Smooth muscle cell (in vitro differentiated cells): ENCODE data around the gene CDC42SE1. TPM values are rescaled to one million over a fixed set of nuclear protein-coding genes. Genes with fewer than 3 reads are reported as not detected.

Experiments used
- DNase-seq: peaks from one replicate; lab custom pipeline; 2025; ENCODE audit not compliant: unreplicated experiment; lab: John Stamatoyannopoulos, UW
- H2AFZ ChIP-seq: fragments of 200-600 bp; sonication (generic); 2 replicates; pipeline ENCODE4 v1.6.0; 2016; ENCODE audit warnings: antibody characterized with exemption, low read depth, mild to moderate bottlenecking
- H3F3A ChIP-seq: fragments of 200-600 bp; sonication (generic); 2 replicates; pipeline ENCODE4 v1.6.0; 2017; ENCODE audit warnings: antibody characterized with exemption, low read depth
- H3K27ac ChIP-seq: fragments of 200-600 bp; sonication (generic); 2 replicates; pipeline ENCODE4 v1.5.1; 2016; ENCODE audit warnings: low read depth, mild to moderate bottlenecking
- H3K27me3 ChIP-seq: fragments of 200-600 bp; sonication (generic); 2 replicates; pipeline ENCODE4 v1.6.1; 2016; ENCODE audit warnings: low read depth, mild to moderate bottlenecking
- H3K36me3 ChIP-seq: fragments of 200-600 bp; sonication (generic); 2 replicates; pipeline ENCODE4 v1.5.1; 2016; ENCODE audit warnings: low read depth
- H3K4me1 ChIP-seq: fragments of 200-600 bp; sonication (generic); 2 replicates; pipeline ENCODE4 v1.5.1; 2016; ENCODE audit warnings: low read depth
- H3K4me2 ChIP-seq: fragments of 200-600 bp; sonication (generic); 2 replicates; pipeline ENCODE4 v1.6.0; 2016; ENCODE audit warnings: mild to moderate bottlenecking
- H3K4me3 ChIP-seq: fragments of 200-600 bp; sonication (generic); 2 replicates; pipeline ENCODE4 v1.5.1; 2016; ENCODE audit warnings: mild to moderate bottlenecking
- H3K79me2 ChIP-seq: fragments of 200-600 bp; sonication (generic); 2 replicates; pipeline ENCODE4 v1.6.0; 2016; ENCODE audit warnings: low read depth, mild to moderate bottlenecking
- H3K9ac ChIP-seq: fragments of 200-600 bp; sonication (generic); 2 replicates; pipeline ENCODE4 v1.6.0; 2016; ENCODE audit warnings: low read depth
- H3K9me3 ChIP-seq: fragments of 200-600 bp; sonication (generic); replicated peaks from 2 replicates; pipeline ENCODE4 v1.5.1; 2016; ENCODE audit warnings: low read depth
- H4K20me1 ChIP-seq: fragments of 200-600 bp; sonication (generic); 2 replicates; pipeline ENCODE4 v1.6.0; 2016; ENCODE audit warnings: low read depth
- CTCF ChIP-seq: fragments of 200-600 bp; sonication (generic); IDR thresholded peaks from 2 replicates; pipeline ENCODE4 v1.5.1; 2017; ENCODE audit warnings: borderline replicate concordance, mild to moderate bottlenecking, antibody characterized with exemption; ENCODE audit not compliant: insufficient read depth, poor library complexity, severe bottlenecking
- WGBS: methylation state at CpG from one replicate; pipeline ENCODE4 v1.1.7; 2016; ENCODE audit warnings: low lambda C conversion rate; 5-methylcytosine and 5-hydroxymethylcytosine counted together
- polyA plus RNA-seq: library from polyadenylated mRNA; unstranded; fragments of >200 nt; fragmentation: Nextera tagmentation; extraction: Ambion mirVana; gene quantifications from 2 replicates; pipeline ENCODE4 v1.2.1, GENCODE V29; 2016
- total RNA-seq: library from RNA; depleted of rRNA; stranded (reverse); fragments of >200 nt; gene quantifications from 2 replicates; pipeline ENCODE4 v1.2.3, GENCODE V29; 2014

CDC42SE1 gene
- total and polyA plus RNA-seq, 2 experiments from 2014 or later = 15.2 to 63.3 TPM

- no peak overlapping the region for H3K9ac ChIP-seq
- H3K36me3 ChIP-seq = no peaks in the 10 kb centered on the region
- no peaks in the 10 kb centered on the region for H3K27me3 ChIP-seq
- no peak for TF ChIP-seq CTCF
- DNase-seq = no peak
- H4K20me1 ChIP-seq = no peaks in the 10 kb centered on the region
- no peaks in the 10 kb centered on the region for H3K9me3 ChIP-seq
- 94% methylated on average over 14 of the region's 14 CpGs for WGBS
- peaks cover under 1% of the 10 kb centered on the region for H3F3A ChIP-seq
- peaks cover 27% of the 10 kb centered on the region for H3K79me2 ChIP-seq
- no peak overlapping the region for H3K4me2 ChIP-seq
- H3K4me1 ChIP-seq = peaks cover 5% of the 10 kb centered on the region
- H3K27ac ChIP-seq = no peak overlapping the region
- no peak overlapping the region for H2AFZ ChIP-seq
- H3K4me3 ChIP-seq = no peak overlapping the region
These were observed 46.5 kb downstream of the CDC42SE1 start for GRCh38 chr1:151012684-151013471.

GRCh38 chr1:151011154-151011850 lies 48.1 kb downstream of the CDC42SE1 start:
- no peak overlapping the region for H2AFZ ChIP-seq
- no peak for TF ChIP-seq CTCF
- no peak overlapping the region for H3K4me3 ChIP-seq
- no peaks in the 10 kb centered on the region for H4K20me1 ChIP-seq
- H3K79me2 ChIP-seq = peaks cover 27% of the 10 kb centered on the region
- H3K9ac ChIP-seq = no peak overlapping the region
- peaks cover 5% of the 10 kb centered on the region for H3K4me1 ChIP-seq
- no peaks in the 10 kb centered on the region for H3K27me3 ChIP-seq
- WGBS = 86% methylated on average over 4 of the region's 4 CpGs
- H3K9me3 ChIP-seq = no peaks in the 10 kb centered on the region
- no peaks in the 10 kb centered on the region for H3K36me3 ChIP-seq
- no peak overlapping the region for H3K4me2 ChIP-seq
- H3F3A ChIP-seq = peaks cover 7% of the 10 kb centered on the region
- no peak for DNase-seq
- H3K27ac ChIP-seq = peak overlapping the region; percentile 1

- no peak overlapping the region for H3K27ac ChIP-seq
- H3K4me1 ChIP-seq = peaks cover 15% of the 10 kb centered on the region
- no peak for DNase-seq
- no peaks in the 10 kb centered on the region for H3K36me3 ChIP-seq
- peaks cover 24% of the 10 kb centered on the region for H3K79me2 ChIP-seq
- no peaks in the 10 kb centered on the region for H3K9me3 ChIP-seq
- no peak for TF ChIP-seq CTCF
- no peak overlapping the region for H2AFZ ChIP-seq
- peaks cover 7% of the 10 kb centered on the region for H3F3A ChIP-seq
- no peaks in the 10 kb centered on the region for H4K20me1 ChIP-seq
- no peak overlapping the region for H3K9ac ChIP-seq
- H3K4me2 ChIP-seq = no peak overlapping the region
- no peaks in the 10 kb centered on the region for H3K27me3 ChIP-seq
- H3K4me3 ChIP-seq = no peak overlapping the region
- WGBS = 94% methylated on average over 3 of the region's 3 CpGs
These were observed 49.1 kb downstream of the CDC42SE1 start for GRCh38 chr1:151010346-151010726.
